WI38 (cell line): Measurements from ENCODE around the gene MUC21.
"Not testable (repeated sequence)": the region's sequence is repeated elsewhere in the genome, so short reads cannot be mapped to it uniquely, and the experiment has no call there.

Source experiments
- H3K4me3 ChIP-seq: 2 replicates; pipeline ENCODE4 v1.5.1; 2011; ENCODE audit warnings: low read depth, mild to moderate bottlenecking, control low read depth, low read length
- TF ChIP-seq, protein P1 (sequence below): IDR thresholded peaks from 2 replicates; pipeline ENCODE4 v1.5.1; 2012; ENCODE audit warnings: low read depth, mild to moderate bottlenecking, control low read depth, low read length

Gene MUC21

GRCh38 chr6:30957716-30958115, 25.8 kb upstream of the MUC21 start:
- no peak overlapping the region for H3K4me3 ChIP-seq
- TF ChIP-seq, protein P1, sequence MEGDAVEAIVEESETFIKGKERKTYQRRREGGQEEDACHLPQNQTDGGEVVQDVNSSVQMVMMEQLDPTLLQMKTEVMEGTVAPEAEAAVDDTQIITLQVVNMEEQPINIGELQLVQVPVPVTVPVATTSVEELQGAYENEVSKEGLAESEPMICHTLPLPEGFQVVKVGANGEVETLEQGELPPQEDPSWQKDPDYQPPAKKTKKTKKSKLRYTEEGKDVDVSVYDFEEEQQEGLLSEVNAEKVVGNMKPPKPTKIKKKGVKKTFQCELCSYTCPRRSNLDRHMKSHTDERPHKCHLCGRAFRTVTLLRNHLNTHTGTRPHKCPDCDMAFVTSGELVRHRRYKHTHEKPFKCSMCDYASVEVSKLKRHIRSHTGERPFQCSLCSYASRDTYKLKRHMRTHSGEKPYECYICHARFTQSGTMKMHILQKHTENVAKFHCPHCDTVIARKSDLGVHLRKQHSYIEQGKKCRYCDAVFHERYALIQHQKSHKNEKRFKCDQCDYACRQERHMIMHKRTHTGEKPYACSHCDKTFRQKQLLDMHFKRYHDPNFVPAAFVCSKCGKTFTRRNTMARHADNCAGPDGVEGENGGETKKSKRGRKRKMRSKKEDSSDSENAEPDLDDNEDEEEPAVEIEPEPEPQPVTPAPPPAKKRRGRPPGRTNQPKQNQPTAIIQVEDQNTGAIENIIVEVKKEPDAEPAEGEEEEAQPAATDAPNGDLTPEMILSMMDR = no peak

- H3K4me3 ChIP-seq = no peak overlapping the region
- TF ChIP-seq, protein P1 = no peak
Measured at GRCh38 chr6:30960907-30961673, 22.4 kb upstream of the MUC21 start.

DNA sequence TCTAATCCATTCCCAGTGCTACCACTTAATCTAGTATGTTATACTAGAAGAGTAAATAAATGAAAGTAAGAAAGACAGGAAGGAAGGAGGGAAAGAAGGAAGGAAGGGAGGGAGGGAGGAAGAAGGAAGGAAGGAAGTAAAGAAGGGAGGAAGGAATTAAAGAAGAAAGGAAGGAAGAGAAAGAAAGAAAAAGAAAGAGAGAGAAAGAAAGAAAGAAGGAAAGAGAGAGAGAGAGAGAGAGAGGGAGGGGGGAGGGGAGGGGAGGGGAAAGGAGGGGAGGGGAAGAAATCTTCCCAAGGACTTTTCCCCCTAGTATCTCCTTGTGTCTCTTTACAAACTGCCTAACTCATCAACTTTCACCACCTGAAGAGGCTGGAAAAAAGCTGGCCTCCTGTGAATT, 20.8 kb upstream of the MUC21 start:
- no peak overlapping the region for H3K4me3 ChIP-seq
- TF ChIP-seq, protein P1 = no peak

DNA sequence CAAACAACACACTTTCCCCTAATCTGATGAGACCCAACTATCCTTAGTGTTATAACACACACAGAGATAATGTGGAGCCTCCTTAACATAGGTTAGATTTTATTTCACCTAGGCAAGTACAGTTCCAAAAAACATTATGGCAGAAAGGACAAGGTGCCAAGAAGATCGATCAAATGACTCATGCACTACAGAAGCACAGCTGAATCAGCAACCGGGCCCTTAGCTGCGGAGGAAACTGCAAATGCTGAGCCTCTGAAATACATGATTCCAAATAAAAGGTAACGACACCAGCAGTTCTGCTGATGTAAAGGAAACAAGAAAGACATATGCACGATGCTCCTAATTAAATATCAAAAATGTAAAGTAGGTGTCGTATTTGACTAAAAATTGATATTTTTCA, 19.9 kb upstream of the MUC21 start:
- TF ChIP-seq, protein P1 = no peak
- no peak overlapping the region for H3K4me3 ChIP-seq

DNA sequence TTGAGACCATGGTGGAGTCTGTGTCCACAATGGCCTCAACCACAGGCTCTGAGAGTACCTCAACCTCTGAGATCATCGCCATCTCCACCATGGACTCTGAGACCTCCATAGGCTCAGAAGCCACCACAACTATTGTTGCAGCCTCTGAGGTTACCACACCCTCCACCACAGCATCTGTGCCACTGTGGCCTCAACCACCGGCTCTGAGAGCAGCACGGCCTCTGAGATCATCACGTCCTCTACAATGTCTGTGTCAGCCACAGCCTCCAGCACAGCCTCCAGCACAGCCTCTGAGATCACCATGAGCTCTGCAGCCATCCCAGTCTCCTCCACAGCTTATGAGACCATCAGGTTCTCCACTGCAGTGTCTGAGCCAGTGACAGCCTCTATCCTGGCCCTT, 19.4 kb upstream of the MUC21 start:
- no peak overlapping the region for H3K4me3 ChIP-seq
- TF ChIP-seq, protein P1 = no peak

DNA sequence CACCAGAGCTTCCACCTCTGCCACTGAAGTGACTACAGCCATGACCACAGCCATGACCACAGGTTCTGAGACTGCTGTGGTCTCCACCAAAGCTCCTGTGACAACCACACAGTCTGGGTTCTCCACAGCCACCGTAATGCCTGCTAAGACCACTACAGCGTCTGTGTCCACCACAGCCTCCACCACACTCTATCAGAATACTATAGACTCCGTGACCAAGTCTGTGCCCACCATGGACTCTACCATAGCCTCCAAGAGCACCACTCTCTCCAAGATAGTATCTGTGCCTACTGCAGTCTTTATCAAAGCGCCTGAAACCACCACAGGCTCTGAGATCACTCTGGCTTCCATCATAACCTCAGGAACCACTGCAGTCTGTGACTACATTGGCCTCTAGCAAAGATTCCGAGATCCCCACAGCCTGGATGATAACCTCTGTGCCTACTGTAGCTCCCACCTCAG, 18.3 kb upstream of the MUC21 start:
- TF ChIP-seq, protein P1 = no peak
- H3K4me3 ChIP-seq = no peak overlapping the region

DNA sequence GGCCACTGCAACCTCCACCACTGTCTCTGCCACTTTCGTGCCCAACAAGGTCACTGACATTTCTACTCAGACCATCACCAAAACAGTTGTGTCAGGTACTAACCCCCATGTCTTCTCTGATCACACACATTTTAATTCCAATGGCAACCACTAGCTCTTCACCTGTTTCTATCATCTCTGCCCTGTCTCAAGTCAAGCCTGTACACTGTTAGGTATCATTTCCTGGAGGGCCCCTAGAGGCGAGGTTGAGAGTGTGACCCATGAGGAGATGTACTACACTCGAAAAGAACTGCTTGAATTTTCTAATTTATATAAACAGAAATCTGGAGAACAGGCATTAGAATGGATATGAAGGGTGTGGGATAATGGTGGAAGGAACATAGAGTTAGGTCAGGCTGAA, 17.4 kb upstream of the MUC21 start:
- no peak overlapping the region for H3K4me3 ChIP-seq
- TF ChIP-seq, protein P1 = no peak

- not testable (repeated sequence) for H3K4me3 ChIP-seq
Measured at GRCh38 chr6:30969171-30969570, 14.3 kb upstream of the MUC21 start.
